Suprapubic skin (tissue), 4 donors: ENCODE measurements around the gene ACSL1. TPM values are rescaled to one million over a fixed set of nuclear protein-coding genes. Genes with fewer than 3 reads are reported as not detected.
"Not testable (repeated sequence)": the region's sequence is repeated elsewhere in the genome, so short reads cannot be mapped to it uniquely, and the experiment has no call there.

ENCODE experiments used
- DNase-seq, 2 donors: peaks; one replicate each; pipeline ENCODE4 v3.0.0-alpha.2; 2019; ENCODE audit warnings: low spot score in 2 of 2
- H3K27ac ChIP-seq: fragments of 200-600 bp; sonication (generic); one replicate; pipeline ENCODE4 v1.5.1; 2019
- H3K27me3 ChIP-seq: fragments of 200-600 bp; sonication (generic); one replicate; pipeline ENCODE4 v1.5.1; 2019
- H3K36me3 ChIP-seq: fragments of 200-600 bp; sonication (generic); one replicate; pipeline ENCODE4 v1.5.1; 2019
- H3K4me1 ChIP-seq: fragments of 200-600 bp; sonication (generic); one replicate; pipeline ENCODE4 v1.5.1; 2019
- H3K4me3 ChIP-seq: fragments of 200-600 bp; sonication (generic); one replicate; pipeline ENCODE4 v1.5.1; 2019; ENCODE audit warnings: mild to moderate bottlenecking
- H3K9me3 ChIP-seq: fragments of 200-600 bp; sonication (generic); one replicate; pipeline ENCODE4 v1.5.1; 2019
- EP300 ChIP-seq: sonication (generic); formaldehyde crosslinking; IDR thresholded peaks from one replicate; pipeline ENCODE4 v1.6.1; 2017; ENCODE audit warnings: antibody characterized with exemption
- POLR2A ChIP-seq, 2 donors: fragments of 450-650 bp; IDR thresholded peaks; one replicate each; pipeline ENCODE4 v1.6.1; 2017; ENCODE audit warnings: antibody characterized with exemption in 2 of 2, mild to moderate bottlenecking in 2 of 2, moderate library complexity in 2 of 2
- POLR2AphosphoS5 ChIP-seq, 3 donors: sonication (generic); formaldehyde crosslinking; IDR thresholded peaks; one replicate each; pipeline ENCODE4 v1.6.1; 2017; ENCODE audit warnings: antibody characterized with exemption in 3 of 3
- WGBS: methylation state at CpG from one replicate; pipeline ENCODE4 v1.1.5; 2018; 5-methylcytosine and 5-hydroxymethylcytosine counted together
- total RNA-seq, 4 donors: library from RNA; depleted of rRNA; stranded (reverse); fragments of >200 nt; gene quantifications; one replicate each; pipeline ENCODE4 v1.1.0, GENCODE V29; 2016
- TF ChIP-seq, protein P1 (sequence below), 2 donors: fragments of 200-600 bp in 1 of 2; fragments of 450-650 bp in 1 of 2; sonication (generic) in 1 of 2; IDR thresholded peaks; one replicate each; pipeline ENCODE4 v1.5.1; 2016 to 2019; ENCODE audit warnings: antibody characterized with exemption in 2 of 2, mild to moderate bottlenecking in 1 of 2, moderate library complexity in 1 of 2

Gene ACSL1
- total RNA-seq, 4 donors from 2014 or later, result 236 to 420 (median 277) TPM

- H3K4me3 ChIP-seq, result no peak overlapping the region
- 100% methylated on average over 1 of the region's 20 CpGs for WGBS
- DNase-seq, result no peak
- no peak for TF ChIP-seq POLR2AphosphoS5 (IDR thresholded peaks at IDR 0.05)
- TF ChIP-seq EP300, result no peak
- no peak for TF ChIP-seq POLR2A (IDR thresholded peaks at IDR 0.05)
- TF ChIP-seq, protein P1, sequence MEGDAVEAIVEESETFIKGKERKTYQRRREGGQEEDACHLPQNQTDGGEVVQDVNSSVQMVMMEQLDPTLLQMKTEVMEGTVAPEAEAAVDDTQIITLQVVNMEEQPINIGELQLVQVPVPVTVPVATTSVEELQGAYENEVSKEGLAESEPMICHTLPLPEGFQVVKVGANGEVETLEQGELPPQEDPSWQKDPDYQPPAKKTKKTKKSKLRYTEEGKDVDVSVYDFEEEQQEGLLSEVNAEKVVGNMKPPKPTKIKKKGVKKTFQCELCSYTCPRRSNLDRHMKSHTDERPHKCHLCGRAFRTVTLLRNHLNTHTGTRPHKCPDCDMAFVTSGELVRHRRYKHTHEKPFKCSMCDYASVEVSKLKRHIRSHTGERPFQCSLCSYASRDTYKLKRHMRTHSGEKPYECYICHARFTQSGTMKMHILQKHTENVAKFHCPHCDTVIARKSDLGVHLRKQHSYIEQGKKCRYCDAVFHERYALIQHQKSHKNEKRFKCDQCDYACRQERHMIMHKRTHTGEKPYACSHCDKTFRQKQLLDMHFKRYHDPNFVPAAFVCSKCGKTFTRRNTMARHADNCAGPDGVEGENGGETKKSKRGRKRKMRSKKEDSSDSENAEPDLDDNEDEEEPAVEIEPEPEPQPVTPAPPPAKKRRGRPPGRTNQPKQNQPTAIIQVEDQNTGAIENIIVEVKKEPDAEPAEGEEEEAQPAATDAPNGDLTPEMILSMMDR (IDR thresholded peaks at IDR 0.05), result no peak
- H3K36me3 ChIP-seq, result no peaks in the 10 kb centered on the region
- H3K27me3 ChIP-seq, result no peaks in the 10 kb centered on the region
- peaks cover 8% of the 10 kb centered on the region for H3K4me1 ChIP-seq
- no peak overlapping the region for H3K27ac ChIP-seq
- no peaks in the 10 kb centered on the region for H3K9me3 ChIP-seq
These were observed 84.8 kb downstream of the ACSL1 start for GRCh38 chr4:184740980-184741391.

- 67% methylated on average over 1 of the region's 1 CpG for WGBS
- not testable (repeated sequence) for H3K27me3 ChIP-seq, H3K4me3 ChIP-seq, H3K36me3 ChIP-seq, H3K27ac ChIP-seq, DNase-seq, H3K9me3 ChIP-seq, H3K4me1 ChIP-seq
These were observed 86.2 kb downstream of the ACSL1 start for GRCh38 chr4:184739575-184739974.

DNA sequence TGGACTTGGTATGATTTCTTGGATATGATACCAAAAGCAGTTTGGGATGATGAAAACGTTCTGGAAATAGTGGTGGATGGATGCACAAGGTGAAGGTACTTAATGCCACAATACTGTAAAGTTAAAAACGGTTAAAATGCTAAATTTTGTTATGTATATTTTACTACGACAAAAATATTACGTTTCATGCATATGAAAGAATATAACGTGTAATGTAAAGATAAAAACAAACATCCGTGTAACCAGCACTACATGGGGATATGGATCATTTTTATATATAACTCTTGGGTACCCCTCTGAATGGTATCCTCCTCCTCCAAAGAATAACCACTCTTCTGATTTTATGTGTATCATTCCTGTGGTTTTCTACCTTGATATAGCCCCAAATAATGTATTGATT is 91.0 kb downstream of the ACSL1 start:
- Histone ChIP-seq H3K36me3 (no peaks in the 10 kb centered on the region), H3K4me3 (peak overlapping the region; percentile 69), H3K27me3 (no peaks in the 10 kb centered on the region), H3K9me3 (no peaks in the 10 kb centered on the region), H3K4me1 (peaks cover 15% of the 10 kb centered on the region), H3K27ac (no peak overlapping the region)
- TF ChIP-seq, protein P1 (IDR thresholded peaks at IDR 0.05), result no peak
- TF ChIP-seq EP300, result no peak
- WGBS, result 39% methylated on average over 6 of the region's 6 CpGs
- no peak for DNase-seq

- H3K27me3 ChIP-seq, result no peaks in the 10 kb centered on the region
- H3K9me3 ChIP-seq, result no peaks in the 10 kb centered on the region
- peak within 1 kb of the TSS; percentile 52 for H3K27ac ChIP-seq
- peak; percentile 96 to 97 for DNase-seq
- no peaks in the 10 kb centered on the region for H3K36me3 ChIP-seq
- peaks cover 15% of the 10 kb centered on the region for H3K4me1 ChIP-seq
- TF ChIP-seq, protein P1 (IDR thresholded peaks at IDR 0.05), result no peak
- peak in 2 of 3 donors; percentile 65 to 90 for TF ChIP-seq POLR2AphosphoS5 (IDR thresholded peaks at IDR 0.05)
- no peak for TF ChIP-seq POLR2A (IDR thresholded peaks at IDR 0.05)
- TF ChIP-seq EP300, result no peak
- WGBS, result under 1% methylated on average over 37 of the region's 69 CpGs
- peak within 1 kb of the TSS; percentile 69 for H3K4me3 ChIP-seq
These were observed 91.9 kb downstream of the ACSL1 start, which contains the start of gene CENPU for GRCh38 chr4:184733654-184734524. TSS of gene CENPU (minus strand) at chr4:184734096. CDS start at chr4:184734062, 34 bp downstream.

GRCh38 chr4:184732126-184732525 is 93.6 kb downstream of the ACSL1 start:
- WGBS, result 36% methylated on average over 4 of the region's 4 CpGs
- Histone ChIP-seq H3K4me3 (peak overlapping the region; percentile 69), H3K9me3 (no peaks in the 10 kb centered on the region), H3K27me3 (no peaks in the 10 kb centered on the region), H3K36me3 (no peaks in the 10 kb centered on the region), H3K27ac (peak overlapping the region; percentile 52), H3K4me1 (peaks cover 15% of the 10 kb centered on the region)
- DNase-seq, result no peak
- TF ChIP-seq, protein P1 (IDR thresholded peaks at IDR 0.05), result no peak
- TF ChIP-seq POLR2AphosphoS5 (IDR thresholded peaks at IDR 0.05), result no peak
- TF ChIP-seq POLR2A (IDR thresholded peaks at IDR 0.05), result no peak
- TF ChIP-seq EP300, result no peak
